Measurements from ENCODE around the gene DDX20.

DNA sequence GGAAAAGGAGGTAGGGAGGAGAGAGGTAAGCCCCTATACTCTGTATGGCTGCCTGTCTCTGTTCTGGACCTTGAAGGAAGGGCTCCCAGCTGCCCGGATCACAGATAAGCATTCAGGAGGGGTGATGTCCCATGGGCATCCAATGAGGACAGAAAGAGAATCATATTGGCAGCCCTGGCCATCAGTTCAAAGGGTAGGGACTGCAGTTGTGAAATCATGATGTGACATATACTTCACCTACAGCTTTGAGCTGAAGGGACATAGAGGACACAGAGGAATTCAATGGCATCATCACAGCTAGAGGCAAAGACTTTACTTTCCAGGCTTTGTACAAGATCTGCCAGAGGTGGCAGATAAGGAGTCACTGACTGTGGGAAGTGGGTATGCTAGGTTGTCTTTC, 21.6 kb downstream of the DDX20 start:
- TF ChIP-seq, protein P1, sequence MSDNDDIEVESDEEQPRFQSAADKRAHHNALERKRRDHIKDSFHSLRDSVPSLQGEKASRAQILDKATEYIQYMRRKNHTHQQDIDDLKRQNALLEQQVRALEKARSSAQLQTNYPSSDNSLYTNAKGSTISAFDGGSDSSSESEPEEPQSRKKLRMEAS (IDR thresholded peaks at IDR 0.05), result no peak
- TF ChIP-seq CEBPB (IDR thresholded peaks at IDR 0.05) (no peak), CREB1 (IDR thresholded peaks at IDR 0.05; ENCODE audit: low read depth) (no peak), RAD21 (IDR thresholded peaks at IDR 0.05; ENCODE audit: low read depth) (no peak), EP300 (IDR thresholded peaks at IDR 0.05; ENCODE audit: borderline replicate concordance) (no peak), TCF12 (IDR thresholded peaks at IDR 0.05; ENCODE audit: low read depth) (no peak), FOXM1 (IDR thresholded peaks at IDR 0.05; ENCODE audit: borderline replicate concordance, low read depth) (no peak), NFIC (IDR thresholded peaks at IDR 0.05) (no peak), YY1 (IDR thresholded peaks at IDR 0.05; ENCODE audit: low read depth) (no peak), TAF1 (IDR thresholded peaks at IDR 0.05; ENCODE audit: low read depth) (no peak), ZBTB7A (IDR thresholded peaks at IDR 0.05; ENCODE audit: low read depth) (no peak), EGR1 (IDR thresholded peaks at IDR 0.05) (no peak)
- TF ChIP-seq, protein P2, sequence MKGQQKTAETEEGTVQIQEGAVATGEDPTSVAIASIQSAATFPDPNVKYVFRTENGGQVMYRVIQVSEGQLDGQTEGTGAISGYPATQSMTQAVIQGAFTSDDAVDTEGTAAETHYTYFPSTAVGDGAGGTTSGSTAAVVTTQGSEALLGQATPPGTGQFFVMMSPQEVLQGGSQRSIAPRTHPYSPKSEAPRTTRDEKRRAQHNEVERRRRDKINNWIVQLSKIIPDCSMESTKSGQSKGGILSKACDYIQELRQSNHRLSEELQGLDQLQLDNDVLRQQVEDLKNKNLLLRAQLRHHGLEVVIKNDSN (IDR thresholded peaks at IDR 0.05), result no peak
- TF ChIP-seq, protein P3, sequence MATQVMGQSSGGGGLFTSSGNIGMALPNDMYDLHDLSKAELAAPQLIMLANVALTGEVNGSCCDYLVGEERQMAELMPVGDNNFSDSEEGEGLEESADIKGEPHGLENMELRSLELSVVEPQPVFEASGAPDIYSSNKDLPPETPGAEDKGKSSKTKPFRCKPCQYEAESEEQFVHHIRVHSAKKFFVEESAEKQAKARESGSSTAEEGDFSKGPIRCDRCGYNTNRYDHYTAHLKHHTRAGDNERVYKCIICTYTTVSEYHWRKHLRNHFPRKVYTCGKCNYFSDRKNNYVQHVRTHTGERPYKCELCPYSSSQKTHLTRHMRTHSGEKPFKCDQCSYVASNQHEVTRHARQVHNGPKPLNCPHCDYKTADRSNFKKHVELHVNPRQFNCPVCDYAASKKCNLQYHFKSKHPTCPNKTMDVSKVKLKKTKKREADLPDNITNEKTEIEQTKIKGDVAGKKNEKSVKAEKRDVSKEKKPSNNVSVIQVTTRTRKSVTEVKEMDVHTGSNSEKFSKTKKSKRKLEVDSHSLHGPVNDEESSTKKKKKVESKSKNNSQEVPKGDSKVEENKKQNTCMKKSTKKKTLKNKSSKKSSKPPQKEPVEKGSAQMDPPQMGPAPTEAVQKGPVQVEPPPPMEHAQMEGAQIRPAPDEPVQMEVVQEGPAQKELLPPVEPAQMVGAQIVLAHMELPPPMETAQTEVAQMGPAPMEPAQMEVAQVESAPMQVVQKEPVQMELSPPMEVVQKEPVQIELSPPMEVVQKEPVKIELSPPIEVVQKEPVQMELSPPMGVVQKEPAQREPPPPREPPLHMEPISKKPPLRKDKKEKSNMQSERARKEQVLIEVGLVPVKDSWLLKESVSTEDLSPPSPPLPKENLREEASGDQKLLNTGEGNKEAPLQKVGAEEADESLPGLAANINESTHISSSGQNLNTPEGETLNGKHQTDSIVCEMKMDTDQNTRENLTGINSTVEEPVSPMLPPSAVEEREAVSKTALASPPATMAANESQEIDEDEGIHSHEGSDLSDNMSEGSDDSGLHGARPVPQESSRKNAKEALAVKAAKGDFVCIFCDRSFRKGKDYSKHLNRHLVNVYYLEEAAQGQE (IDR thresholded peaks at IDR 0.05; ENCODE audit: low read depth), result no peak
